OCI-M1 (cell line): ENCODE results near the gene HTRA3.

ENCODE experiments used
- DNase-seq: peaks from one replicate; lab custom pipeline; 2025; lab: John Stamatoyannopoulos, UW

The HTRA3 gene

DNA sequence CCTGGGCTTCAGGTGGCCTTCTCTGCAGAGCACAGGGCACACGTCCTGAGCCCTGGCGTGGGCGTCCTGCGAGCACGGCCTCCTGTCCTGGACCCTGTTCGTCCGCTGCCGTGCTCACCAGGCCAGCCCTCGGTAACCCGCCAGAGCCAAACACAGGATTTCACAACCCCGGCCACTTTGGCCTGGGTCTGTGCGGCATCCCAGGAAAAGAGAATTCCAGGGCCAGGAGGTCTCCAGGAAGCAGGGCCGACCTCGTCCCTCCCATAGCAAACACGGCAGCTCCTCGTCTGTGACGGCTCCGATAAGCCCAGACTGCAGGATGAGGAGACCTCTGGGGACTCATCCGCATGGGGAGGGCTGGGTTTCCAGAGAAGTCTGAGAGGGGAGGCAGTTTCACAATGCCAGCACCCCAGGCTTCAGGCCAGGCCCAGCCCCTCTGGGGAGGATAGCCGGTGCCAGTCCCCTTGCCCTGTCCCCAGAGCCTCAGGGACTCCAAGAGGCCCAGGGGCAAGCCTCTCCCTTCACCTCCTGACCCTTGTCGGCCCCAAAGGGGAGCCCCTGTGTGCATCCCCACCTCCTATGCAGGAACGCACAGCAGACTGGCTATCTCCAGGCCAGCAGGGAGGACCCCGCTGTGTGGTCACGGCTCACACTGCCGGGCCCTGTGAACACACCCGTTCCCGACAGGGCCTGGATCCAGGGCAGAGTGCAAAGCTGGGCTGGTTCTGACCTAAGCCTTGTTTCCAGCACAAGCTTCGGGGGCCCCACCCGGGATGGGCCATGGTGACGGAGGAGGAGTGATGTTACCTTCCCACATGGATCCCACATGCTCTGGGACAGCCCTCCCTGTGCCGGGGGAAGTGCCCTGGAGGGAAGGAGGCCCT, 22.3 kb upstream of the HTRA3 start:
- no peak for DNase-seq

DNA sequence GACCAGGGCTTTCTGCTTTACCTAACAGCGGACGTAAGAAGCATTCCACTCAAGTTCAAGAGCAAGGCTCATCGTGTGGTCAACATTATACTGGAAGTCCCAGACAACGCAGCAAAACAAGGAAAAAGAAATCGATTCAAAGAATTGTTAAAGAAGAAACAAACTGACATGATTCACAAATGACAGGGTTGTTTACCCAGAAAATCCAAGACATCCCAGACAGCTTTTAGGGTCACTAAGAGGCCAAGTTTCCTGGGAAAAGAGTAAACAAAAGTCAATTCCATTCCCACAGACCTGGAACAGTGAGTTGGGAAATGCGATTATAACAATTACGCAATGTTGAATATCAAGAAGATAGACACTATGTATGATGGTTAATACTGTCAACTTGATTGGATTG, 21.5 kb upstream of the HTRA3 start:
- DNase-seq, result no peak

DNA sequence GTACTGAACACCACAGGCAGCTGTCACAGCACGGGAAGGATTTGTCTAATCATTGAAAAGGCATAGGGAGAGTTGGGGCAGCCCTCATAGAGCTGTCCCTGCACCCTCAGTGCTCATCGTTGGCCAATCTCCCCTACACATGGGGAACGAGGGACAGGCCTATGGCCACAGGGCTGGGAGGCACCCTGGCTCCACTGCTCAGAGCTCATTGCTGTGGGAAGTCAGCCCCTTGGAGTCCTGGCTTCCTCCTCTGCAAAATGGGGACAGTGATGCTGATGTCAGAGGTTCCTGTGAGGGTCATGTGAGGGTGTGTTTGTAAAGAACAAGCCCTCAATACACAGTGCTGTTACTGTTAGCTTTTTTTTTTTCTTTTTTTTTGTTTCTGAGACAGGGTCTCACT, 19.3 kb upstream of the HTRA3 start:
- no peak for DNase-seq

GRCh38 chr4:8250637-8251036, 18.9 kb upstream of the HTRA3 start:
- no peak for DNase-seq

GRCh38 chr4:8251110-8251883, 18.3 kb upstream of the HTRA3 start:
- DNase-seq, result no peak

GRCh38 chr4:8252301-8253173, 17.0 kb upstream of the HTRA3 start:
- peak; percentile 92 for DNase-seq

DNA sequence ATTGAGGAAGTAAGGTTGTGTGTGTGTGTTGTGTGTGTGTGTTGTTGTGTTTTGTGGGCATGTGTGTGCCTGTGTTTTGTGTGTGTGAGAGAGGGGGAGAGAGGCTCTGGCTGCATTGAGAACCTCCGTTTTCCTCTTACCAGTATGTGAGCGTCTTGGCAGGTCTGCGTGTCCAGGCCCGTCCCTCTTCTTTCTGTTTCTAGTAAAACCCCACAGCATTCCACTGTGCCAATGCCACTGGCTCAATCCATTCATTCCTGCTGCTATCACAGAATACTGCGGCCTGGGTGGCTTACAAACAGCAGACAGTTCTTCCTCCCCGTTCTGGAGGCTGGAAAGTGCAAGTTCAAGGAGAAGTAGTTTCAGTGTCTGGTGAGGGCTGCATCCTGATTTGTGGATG, 15.5 kb upstream of the HTRA3 start:
- no peak for DNase-seq

- DNase-seq, result no peak
Measured at GRCh38 chr4:8255698-8256441, 13.7 kb upstream of the HTRA3 start.

DNA sequence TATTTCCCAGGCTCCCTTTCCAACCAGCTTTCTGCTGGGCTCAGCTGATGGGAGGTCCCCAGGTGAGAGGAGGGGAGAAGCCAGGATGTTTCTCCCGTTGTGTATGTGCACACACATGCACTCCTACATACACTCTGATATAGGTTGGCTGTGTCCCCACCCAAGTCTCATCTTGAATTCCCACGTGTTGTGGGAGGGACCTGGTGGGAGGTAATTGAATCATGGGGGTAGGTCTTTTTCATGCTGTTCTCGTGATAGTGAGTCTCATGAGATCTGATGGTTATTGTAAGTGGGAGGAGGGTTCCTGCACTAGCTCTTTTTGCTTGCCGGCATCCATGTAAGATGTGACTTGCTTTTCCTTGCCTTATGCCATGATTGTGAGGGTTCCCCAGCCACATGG, 11.7 kb upstream of the HTRA3 start:
- DNase-seq, result no peak

DNA sequence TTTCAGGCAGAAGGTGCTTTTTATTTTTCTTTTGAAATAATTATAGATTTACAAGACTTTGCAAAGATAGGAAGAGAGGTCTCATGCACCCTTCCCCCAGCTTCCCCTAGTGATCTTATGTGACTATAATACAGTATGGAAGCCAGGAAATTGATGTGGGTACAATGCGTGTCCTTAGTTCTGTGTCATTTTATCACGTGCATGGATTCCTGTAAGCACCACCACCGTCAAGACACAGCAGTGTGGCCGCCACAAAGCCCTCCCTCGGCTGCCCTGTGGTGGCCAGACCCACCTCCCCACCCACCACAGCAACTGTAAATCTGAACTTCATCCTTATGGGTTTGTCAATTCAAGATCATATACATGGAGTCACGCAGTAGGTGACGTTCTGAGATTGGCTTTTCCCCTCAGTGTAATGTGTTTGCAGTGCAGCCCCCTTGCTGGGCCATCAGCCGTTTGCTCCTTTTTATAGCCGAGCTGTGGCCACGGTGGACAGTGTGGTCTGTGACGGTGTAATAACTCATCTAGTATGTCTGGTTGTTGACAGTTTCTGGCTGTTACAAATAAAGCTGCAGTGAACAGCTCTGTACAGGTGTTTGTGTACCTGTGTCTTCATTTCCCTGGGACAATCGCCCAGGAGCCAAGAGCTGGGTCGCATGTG, 10.9 kb upstream of the HTRA3 start:
- no peak for DNase-seq

DNA sequence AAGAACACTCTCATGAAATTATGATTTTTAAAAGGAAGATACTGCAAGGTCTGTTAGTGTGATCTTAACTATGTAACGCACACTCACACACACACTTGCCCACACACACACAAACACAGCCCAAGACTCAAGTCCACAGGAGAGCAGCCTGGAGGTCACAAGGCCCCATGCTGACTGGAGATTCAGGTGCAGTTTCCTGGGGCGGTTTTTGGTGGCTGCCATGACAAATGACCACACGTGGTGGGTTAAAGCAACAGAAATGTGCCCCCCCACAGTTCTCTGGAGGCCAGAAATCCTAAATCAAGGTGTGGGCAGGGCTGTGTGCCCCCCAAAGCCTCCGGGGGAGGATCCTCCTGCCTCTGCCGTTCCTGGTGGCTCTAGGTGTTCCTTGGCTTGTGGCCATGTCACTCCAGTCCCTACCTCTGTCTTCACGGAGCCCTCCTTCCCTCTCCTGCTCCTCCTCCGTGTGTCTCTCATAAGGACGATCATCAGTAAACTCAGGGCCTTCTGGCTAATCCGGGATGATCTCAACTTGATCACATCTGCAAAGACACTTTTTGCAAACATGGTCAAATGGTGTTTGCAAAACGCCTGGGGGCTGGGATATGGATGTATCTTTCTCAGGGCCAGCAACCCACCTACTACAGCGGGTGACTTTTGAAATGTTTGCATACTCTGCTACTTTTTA, 9.7 kb upstream of the HTRA3 start:
- DNase-seq, result no peak

DNA sequence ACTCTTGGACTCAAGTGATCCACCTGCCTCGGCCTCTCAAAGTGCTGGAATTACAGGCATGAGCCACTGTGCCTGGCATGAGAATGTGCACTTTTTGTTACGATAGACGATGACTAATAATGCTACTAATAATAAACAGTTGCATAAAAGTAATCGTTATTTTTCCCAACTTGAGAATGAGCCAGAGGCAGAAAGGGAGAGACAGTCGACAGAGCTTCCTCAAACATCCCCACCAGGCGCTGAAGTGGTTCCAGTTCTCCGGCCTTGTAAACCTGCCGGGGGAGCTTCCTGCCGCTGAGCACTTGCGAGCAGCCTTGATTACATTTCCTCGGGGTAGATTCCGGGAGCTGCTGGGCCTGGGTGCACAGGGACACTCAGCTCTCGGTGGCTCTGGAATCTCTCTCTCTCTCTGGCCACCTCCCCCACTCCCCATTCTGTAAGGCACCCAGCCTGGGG, 8.9 kb upstream of the HTRA3 start:
- no peak for DNase-seq

GRCh38 chr4:8261851-8262535, 7.6 kb upstream of the HTRA3 start:
- DNase-seq, result no peak

DNA sequence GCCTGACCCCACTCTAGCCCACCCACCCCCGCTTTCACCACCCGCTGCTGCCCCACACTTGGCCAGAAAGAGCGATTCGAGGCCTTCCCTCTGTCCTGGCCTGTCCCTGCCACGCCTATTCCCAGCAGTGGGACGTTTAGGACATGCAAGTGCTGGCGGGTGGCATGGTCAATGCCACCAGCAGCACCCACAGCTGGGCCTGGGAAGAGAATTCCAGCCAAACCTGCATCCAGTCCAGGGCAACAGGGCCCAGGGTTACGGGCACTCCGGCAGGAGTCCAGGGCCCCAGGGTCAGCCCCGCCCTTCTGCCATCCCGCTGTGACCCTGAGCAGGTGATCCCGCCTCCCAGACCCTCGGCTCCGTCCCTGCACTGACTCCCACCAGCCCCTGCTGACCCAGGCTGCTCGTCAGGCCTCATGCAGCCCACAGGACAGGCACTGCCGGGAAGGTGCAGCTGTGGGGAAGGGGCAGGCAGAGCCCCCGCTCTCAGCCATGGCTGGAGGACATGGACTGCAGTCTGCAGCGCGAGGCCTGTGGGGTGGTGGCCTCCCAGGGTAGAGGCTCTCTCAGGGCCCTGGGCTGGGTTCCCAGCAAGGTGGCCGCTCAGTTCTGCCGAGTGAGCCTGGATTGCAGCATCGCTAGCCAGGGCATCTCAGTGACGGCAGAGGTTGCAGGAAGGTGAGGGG, 6.8 kb upstream of the HTRA3 start:
- no peak for DNase-seq

GRCh38 chr4:8263397-8263796, 6.2 kb upstream of the HTRA3 start:
- DNase-seq, result no peak

DNA sequence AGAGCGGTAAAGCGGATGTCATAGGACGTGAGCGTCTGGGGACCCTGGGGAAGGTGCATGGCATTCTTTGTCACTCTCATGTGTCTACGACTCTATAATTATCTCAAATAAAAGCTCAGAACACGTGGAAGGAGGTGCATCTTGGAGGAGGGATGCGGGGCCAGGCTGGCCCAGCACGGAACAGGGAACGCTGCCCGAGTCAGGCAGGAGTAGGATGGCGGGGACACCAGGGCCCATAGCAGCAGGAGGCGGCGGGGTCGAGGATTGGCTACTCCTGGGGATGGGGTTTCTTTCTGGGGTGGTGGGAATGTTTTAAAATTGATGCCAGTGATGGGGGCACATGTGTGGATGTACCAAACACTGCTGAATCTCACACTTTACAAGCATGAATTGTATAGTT, 5.4 kb upstream of the HTRA3 start:
- no peak for DNase-seq

- DNase-seq, result no peak
Measured at GRCh38 chr4:8265171-8265929, 4.2 kb upstream of the HTRA3 start.

DNA sequence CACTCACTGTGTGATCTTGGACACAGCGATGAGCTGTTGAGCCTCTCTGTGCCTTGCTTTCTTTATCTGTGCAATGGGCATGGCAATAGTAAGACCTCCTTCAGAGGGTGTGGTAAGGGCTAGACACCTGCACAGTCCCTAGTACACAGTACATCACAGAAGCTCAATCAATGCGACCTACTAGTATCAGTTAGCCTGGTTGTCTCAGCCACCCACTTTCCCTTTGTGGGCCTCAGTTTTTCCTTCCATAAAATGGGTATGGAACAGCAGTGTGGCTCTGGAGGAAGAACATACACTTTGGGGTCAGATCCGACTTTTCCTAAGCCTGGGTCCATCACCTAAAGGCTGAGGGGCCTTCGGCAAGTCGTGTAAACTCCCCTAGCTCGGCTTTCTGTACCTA, 3.5 kb upstream of the HTRA3 start:
- DNase-seq, result no peak
